B cell (primary cell): ENCODE results near the gene HOXC9. TPM values are rescaled to one million over a fixed set of nuclear protein-coding genes. Genes with fewer than 3 reads are reported as not detected.
A peak's percentile ranks its signal among the peaks of the same experiment; 100 is the strongest.

Experiments used
- ATAC-seq: fragments of 200-7000 bp; cut with Tn5 transposase; one replicate; pipeline ENCODE4 v1.10.0; 2021; ENCODE audit warnings: low read depth, mild to moderate bottlenecking, moderate number of reproducible peaks, moderate library complexity
- CTCF ChIA-PET: fragments of 350-600 bp; sonication (Branson Sonifier 250); formaldehyde crosslinking; loops from one replicate; lab custom pipeline; 2021; ENCODE audit warnings: antibody characterized with exemption, inconsistent platforms; lab: Charles Lee
- POLR2A ChIA-PET: fragments of 350-600 bp; sonication (Branson Sonifier 250); formaldehyde crosslinking; loops from one replicate; lab custom pipeline; 2021; ENCODE audit warnings: antibody characterized with exemption; lab: Charles Lee
- DNase-seq: peaks from one replicate; pipeline ENCODE4 v3.0.0; 2013
- H2AFZ ChIP-seq: 2 replicates; pipeline ENCODE4 v1.6.1; 2012; ENCODE audit warnings: mild to moderate bottlenecking, low read depth, low read length; ENCODE audit not compliant: insufficient read depth, poor library complexity, severe bottlenecking
- H3K27ac ChIP-seq, 2 donors: 1 replicate in 1 of 2; 2 replicates in 1 of 2; pipeline ENCODE4 v1.5.1; 2012 to 2013; ENCODE audit warnings: low read length in 2 of 2, mild to moderate bottlenecking in 2 of 2, moderate library complexity in 1 of 2
- H3K27me3 ChIP-seq, 4 experiments: fragments of 200-600 bp in 1 of 4; sonication (generic) in 1 of 4; replicated peaks in 1 of 4; 1 replicate in 2 of 4; 2 replicates in 2 of 4; pipeline versions ENCODE4 v1.6.1 to v1.7.0; 2013 to 2016; ENCODE audit warnings: low read length in 3 of 4, mild to moderate bottlenecking in 2 of 4, mixed read lengths in 1 of 4, moderate library complexity in 1 of 4; ENCODE audit not compliant: insufficient read depth in 4 of 4, control insufficient read depth in 3 of 4; ENCODE audit errors: control extremely low read depth in 1 of 4
- H3K36me3 ChIP-seq, 2 experiments: replicated peaks in 1 of 2; 1 replicate in 1 of 2; 2 replicates in 1 of 2; pipeline versions ENCODE4 v1.6.1 to v1.7.1; 2013; ENCODE audit warnings: low read length in 1 of 2; ENCODE audit not compliant: insufficient read depth in 2 of 2, control insufficient read depth in 1 of 2; ENCODE audit errors: control extremely low read depth in 1 of 2, extremely low read depth in 1 of 2
- H3K4me1 ChIP-seq, 2 donors: fragments of 200-600 bp in 1 of 2; sonication (generic) in 1 of 2; 1 replicate in 1 of 2; 2 replicates in 1 of 2; pipeline versions ENCODE4 v1.5.1 to v1.6.1; 2013 to 2017; ENCODE audit warnings: low read length in 2 of 2; ENCODE audit not compliant: control insufficient read depth in 2 of 2, insufficient read depth in 2 of 2
- H3K4me2 ChIP-seq: replicated peaks from 2 replicates; pipeline ENCODE3; 2012; ENCODE audit warnings: mild to moderate bottlenecking, low read depth, low read length; ENCODE audit not compliant: poor library complexity, severe bottlenecking
- H3K4me3 ChIP-seq, 5 experiments: fragments of 200-600 bp in 1 of 5; sonication (generic) in 1 of 5; 1 replicate in 3 of 5; 2 replicates in 2 of 5; pipeline versions ENCODE4 v1.5.1 to v1.7.0; 2011 to 2016; ENCODE audit warnings: low read length in 4 of 5, mild to moderate bottlenecking in 4 of 5, low read depth in 2 of 5, control low read depth in 1 of 5, moderate library complexity in 1 of 5; ENCODE audit not compliant: insufficient read depth in 1 of 5; ENCODE audit errors: control extremely low read depth in 1 of 5, extremely low read depth in 1 of 5
- H3K79me2 ChIP-seq: fragments of 200-600 bp; sonication (generic); one replicate; pipeline ENCODE4 v1.6.0; 2016; ENCODE audit warnings: low read length; ENCODE audit not compliant: control insufficient read depth, insufficient read depth
- H3K9ac ChIP-seq: fragments of 200-600 bp; sonication (generic); 2 replicates; pipeline ENCODE4 v1.6.1; 2017; ENCODE audit warnings: mild to moderate bottlenecking, low read length, moderate library complexity
- H3K9me3 ChIP-seq, 3 donors: one replicate each; pipeline versions ENCODE4 v1.6.1 to v1.7.1; 2013; ENCODE audit warnings: low read length in 2 of 3; ENCODE audit not compliant: control insufficient read depth in 2 of 3, insufficient read depth in 1 of 3; ENCODE audit errors: control extremely low read depth in 1 of 3
- H4K20me1 ChIP-seq: 2 replicates; pipeline ENCODE4 v1.6.0; 2012; ENCODE audit warnings: mild to moderate bottlenecking, low read length; ENCODE audit not compliant: insufficient read depth, control insufficient read depth, poor library complexity, severe bottlenecking
- H3K27ac Mint-ChIP-seq: one replicate; pipeline ENCODE4 v1.8.0; 2021; ENCODE audit warnings: mixed read lengths
- H3K27me3 Mint-ChIP-seq: one replicate; pipeline ENCODE4 v1.8.0; 2021; ENCODE audit warnings: mixed read lengths
- H3K4me1 Mint-ChIP-seq: one replicate; pipeline ENCODE4 v1.8.0; 2021; ENCODE audit warnings: mixed read lengths
- H3K4me3 Mint-ChIP-seq: one replicate; pipeline ENCODE4 v1.8.0; 2021; ENCODE audit warnings: mixed read lengths
- H3K9me3 Mint-ChIP-seq: one replicate; pipeline ENCODE4 v1.8.0; 2022; ENCODE audit warnings: mixed read lengths; ENCODE audit not compliant: insufficient read depth
- CTCF ChIP-seq: fragments of 200-600 bp; IDR thresholded peaks from one replicate; pipeline ENCODE4 v1.8.0; 2022; ENCODE audit warnings: antibody characterized with exemption, mild to moderate bottlenecking
- EZH2 ChIP-seq: IDR thresholded peaks from 2 replicates; pipeline ENCODE4 v1.6.1; 2012; ENCODE audit warnings: borderline replicate concordance, low read depth, mild to moderate bottlenecking, moderate library complexity, low read length; ENCODE audit not compliant: insufficient read depth, poor library complexity, severe bottlenecking
- WGBS: methylation state at CpG from one replicate; pipeline ENCODE4 v1.1.5; 2013; ENCODE audit warnings: missing lambda C conversion rate; ENCODE audit not compliant: insufficient coverage; 5-methylcytosine and 5-hydroxymethylcytosine counted together
- intact Hi-C: fragments of 100-400 bp; cut with micrococcal nuclease; formaldehyde crosslinking; loops from one replicate; pipeline ENCODE4 v1.10.0; 2022
- polyA plus RNA-seq: library from polyadenylated mRNA; depleted of rRNA; stranded (reverse); fragments of >200 nt; gene quantifications from 2 replicates; pipeline ENCODE4 v1.2.3, GENCODE V29; 2012
- total RNA-seq, 2 donors: library from RNA; stranded (reverse); fragments of 120-200 nt in 1 of 2; gene quantifications; 1 replicate in 1 of 2; 2 replicates in 1 of 2; pipeline versions ENCODE4 v1.2.3 to v1.2.4, GENCODE V29; 2013 to 2022

Gene HOXC9
- total and polyA plus RNA-seq, 2 donors (not counting 1 experiment from before 2014, with no cell fraction given) = not detected

- H4K20me1 ChIP-seq = no peaks in the 10 kb centered on the region
- ATAC-seq (peak; percentile 45), DNase-seq (peak; percentile 56)
- CTCF ChIA-PET = interaction anchor here (0.7 kb wide), 1 partner anchor 90 kb away, joined by 4 read pairs; no protein-coding TSS in a partner anchor
- peak within 1 kb of the TSS; percentile 79 for H3K4me2 ChIP-seq
- H3K27me3 ChIP-seq = peaks cover 0 to 98% (median 85%) of the 10 kb centered on the region in 4 experiments
- intact Hi-C loops = loop anchor here (2.0 to 5.0 kb wide), 2 partner anchors 22 to 38 kb away; no protein-coding TSS in a partner anchor
- POLR2A ChIA-PET = interaction anchor here (0.6 kb wide), 1 partner anchor 178 kb away, joined by 3 read pairs; no protein-coding TSS in a partner anchor
- H3K27me3 Mint-ChIP-seq = peaks cover 85% of the 10 kb centered on the region
- H3K9me3 Mint-ChIP-seq = peaks cover 2% of the 10 kb centered on the region
- H3K27ac Mint-ChIP-seq = peak within 1 kb of the TSS; percentile 62
- H3K4me3 ChIP-seq = peak within 1 kb of the TSS in 4 of 5 experiments; percentile 18 to 54 (median 40)
- TF ChIP-seq CTCF (no peak), EZH2 (peak; percentile 6)
- H3K27ac ChIP-seq = no peak within 1 kb of the TSS
- no peaks in the 10 kb centered on the region for H3K79me2 ChIP-seq
- peaks cover 0 to 74% (median 13%) of the 10 kb centered on the region in 3 donors for H3K9me3 ChIP-seq
- no peaks in the 10 kb centered on the region for H3K36me3 ChIP-seq
- H3K9ac ChIP-seq = peak within 1 kb of the TSS; percentile 51
- WGBS = 7% methylated on average over 51 of the region's 63 CpGs
- H3K4me3 Mint-ChIP-seq = peak within 1 kb of the TSS; percentile 74
- H3K4me1 ChIP-seq = peaks cover 25 to 41% of the 10 kb centered on the region in 2 donors
- peak within 1 kb of the TSS; percentile 47 for H2AFZ ChIP-seq
- H3K4me1 Mint-ChIP-seq = peaks cover 21% of the 10 kb centered on the region
Measured at GRCh38 chr12:53974084-53975063, 25.6 kb upstream of the HOXC9 start, which contains the start of gene HOTAIR. HOTAIR (minus strand) TSS chr12:53974954.
